ENCODE measurements around the gene REV1.
"Not testable (repeated sequence)": the region's sequence is repeated elsewhere in the genome, so short reads cannot be mapped to it uniquely, and the experiment has no call there.

Gene REV1

GRCh38 chr2:99485411-99485810, 4.4 kb downstream of the REV1 start:
- WGBS: 56% methylated on average over 3 of the region's 3 CpGs
- Histone ChIP-seq H3K27me3 (ENCODE audit: insufficient read depth, low read length) (no peaks in the 10 kb centered on the region), H3K4me3 (ENCODE audit: low read length) (no peak overlapping the region), H3K4me1 (ENCODE audit: insufficient read depth, low read length) (peaks cover 25% of the 10 kb centered on the region; the same call in 1 of the 2 replicates), H3K9me3 (ENCODE audit: insufficient read depth, low read depth, low read length) (no peaks in the 10 kb centered on the region), H3K36me3 (ENCODE audit: insufficient read depth, low read length) (no peaks in the 10 kb centered on the region; the same call in 1 of the 2 replicates), H3K27ac (ENCODE audit: low read depth, low read length) (no peak overlapping the region), H3K9ac (ENCODE audit: low read depth, low read length) (no peak overlapping the region)

- WGBS: 100% methylated on average over 2 of the region's 2 CpGs
- H3K4me1 ChIP-seq (ENCODE audit: insufficient read depth, low read length): peaks cover 25% of the 10 kb centered on the region; the same call in 1 of the 2 replicates
- no peak overlapping the region for H3K4me3 ChIP-seq (ENCODE audit: low read length)
- no peaks in the 10 kb centered on the region; the same call in 1 of the 2 replicates for H3K36me3 ChIP-seq (ENCODE audit: insufficient read depth, low read length)
- no peaks in the 10 kb centered on the region for H3K9me3 ChIP-seq (ENCODE audit: insufficient read depth, low read depth, low read length)
- H3K27ac ChIP-seq (ENCODE audit: low read depth, low read length): no peak overlapping the region
- H3K27me3 ChIP-seq (ENCODE audit: insufficient read depth, low read length): no peaks in the 10 kb centered on the region
- no peak overlapping the region for H3K9ac ChIP-seq (ENCODE audit: low read depth, low read length)
Observed at GRCh38 chr2:99484205-99484604, 5.6 kb downstream of the REV1 start.

- peak overlapping the region; percentile 50; the same call in 1 of the 2 replicates for H3K27ac ChIP-seq (ENCODE audit: low read depth, low read length)
- H3K27me3 ChIP-seq (ENCODE audit: insufficient read depth, low read length): no peaks in the 10 kb centered on the region
- no peaks in the 10 kb centered on the region; the same call in 1 of the 2 replicates for H3K36me3 ChIP-seq (ENCODE audit: insufficient read depth, low read length)
- H3K9me3 ChIP-seq (ENCODE audit: insufficient read depth, low read depth, low read length): no peaks in the 10 kb centered on the region
- no peak overlapping the region for H3K4me3 ChIP-seq (ENCODE audit: low read length)
- no peak overlapping the region for H3K9ac ChIP-seq (ENCODE audit: low read depth, low read length)
- WGBS: 89% methylated on average over 1 of the region's 1 CpG
- H3K4me1 ChIP-seq (ENCODE audit: insufficient read depth, low read length): peaks cover 12% of the 10 kb centered on the region; the same call in 1 of the 2 replicates
Observed at GRCh38 chr2:99481941-99482340, 7.9 kb downstream of the REV1 start.

GRCh38 chr2:99481527-99481926, 8.3 kb downstream of the REV1 start:
- WGBS: 97% methylated on average over 2 of the region's 2 CpGs
- Histone ChIP-seq H3K27ac (ENCODE audit: low read depth, low read length) (no peak overlapping the region), H3K36me3 (ENCODE audit: insufficient read depth, low read length) (no peaks in the 10 kb centered on the region; the same call in 1 of the 2 replicates), H3K9ac (ENCODE audit: low read depth, low read length) (no peak overlapping the region), H3K4me3 (ENCODE audit: low read length) (no peak overlapping the region), H3K27me3 (ENCODE audit: insufficient read depth, low read length) (no peaks in the 10 kb centered on the region), H3K9me3 (ENCODE audit: insufficient read depth, low read depth, low read length) (no peaks in the 10 kb centered on the region), H3K4me1 (ENCODE audit: insufficient read depth, low read length) (peaks cover 12% of the 10 kb centered on the region; the same call in 1 of the 2 replicates)

- Histone ChIP-seq H3K27ac (ENCODE audit: low read depth, low read length) (no peak overlapping the region), H3K27me3 (ENCODE audit: insufficient read depth, low read length) (no peaks in the 10 kb centered on the region), H3K9ac (ENCODE audit: low read depth, low read length) (no peak overlapping the region), H3K9me3 (ENCODE audit: insufficient read depth, low read depth, low read length) (no peaks in the 10 kb centered on the region), H3K4me1 (ENCODE audit: insufficient read depth, low read length) (peaks cover 10% of the 10 kb centered on the region; the same call in 1 of the 2 replicates), H3K4me3 (ENCODE audit: low read length) (no peak overlapping the region), H3K36me3 (ENCODE audit: insufficient read depth, low read length) (no peaks in the 10 kb centered on the region; the same call in 1 of the 2 replicates)
- WGBS: 95% methylated on average over 1 of the region's 1 CpG
Observed at GRCh38 chr2:99480390-99480789, 9.4 kb downstream of the REV1 start.

GRCh38 chr2:99478632-99479031, 11.2 kb downstream of the REV1 start:
- no peak overlapping the region for H3K9ac ChIP-seq (ENCODE audit: low read depth, low read length)
- H3K27me3 ChIP-seq (ENCODE audit: insufficient read depth, low read length): no peaks in the 10 kb centered on the region
- H3K4me3 ChIP-seq (ENCODE audit: low read length): no peak overlapping the region
- H3K9me3 ChIP-seq (ENCODE audit: insufficient read depth, low read depth, low read length): no peaks in the 10 kb centered on the region
- H3K27ac ChIP-seq (ENCODE audit: low read depth, low read length): no peak overlapping the region
- H3K4me1 ChIP-seq (ENCODE audit: insufficient read depth, low read length): peaks cover 14% of the 10 kb centered on the region
- H3K36me3 ChIP-seq (ENCODE audit: insufficient read depth, low read length): no peaks in the 10 kb centered on the region; the same call in 1 of the 2 replicates
- WGBS: 95% methylated on average over 5 of the region's 5 CpGs

- Histone ChIP-seq H3K4me1 (ENCODE audit: insufficient read depth, low read length) (peaks cover 24% of the 10 kb centered on the region), H3K36me3 (ENCODE audit: insufficient read depth, low read length) (no peaks in the 10 kb centered on the region), H3K27ac (ENCODE audit: low read depth, low read length) (no peak overlapping the region), H3K4me3 (ENCODE audit: low read length) (no peak overlapping the region), H3K9me3 (ENCODE audit: insufficient read depth, low read depth, low read length) (no peaks in the 10 kb centered on the region), H3K27me3 (ENCODE audit: insufficient read depth, low read length) (no peaks in the 10 kb centered on the region), H3K9ac (ENCODE audit: low read depth, low read length) (no peak overlapping the region)
- WGBS: 95% methylated on average over 6 of the region's 6 CpGs
Observed at GRCh38 chr2:99477054-99477453, 12.8 kb downstream of the REV1 start.

GRCh38 chr2:99476629-99477028, 13.2 kb downstream of the REV1 start:
- peaks cover 28% of the 10 kb centered on the region for H3K4me1 ChIP-seq (ENCODE audit: insufficient read depth, low read length)
- no peak overlapping the region for H3K27ac ChIP-seq (ENCODE audit: low read depth, low read length)
- H3K4me3 ChIP-seq (ENCODE audit: low read length): no peak overlapping the region
- H3K36me3 ChIP-seq (ENCODE audit: insufficient read depth, low read length): no peaks in the 10 kb centered on the region
- no peaks in the 10 kb centered on the region for H3K27me3 ChIP-seq (ENCODE audit: insufficient read depth, low read length)
- H3K9me3 ChIP-seq (ENCODE audit: insufficient read depth, low read depth, low read length): no peaks in the 10 kb centered on the region
- no peak overlapping the region for H3K9ac ChIP-seq (ENCODE audit: low read depth, low read length)
- WGBS: 96% methylated on average over 3 of the region's 3 CpGs

- WGBS: 90% methylated on average over 4 of the region's 4 CpGs
- not testable (repeated sequence) for H3K27me3 ChIP-seq (ENCODE audit: insufficient read depth, low read length); H3K4me3 ChIP-seq (ENCODE audit: low read length); H3K36me3 ChIP-seq (ENCODE audit: insufficient read depth, low read length)
- peaks cover 29% of the 10 kb centered on the region for H3K4me1 ChIP-seq (ENCODE audit: insufficient read depth, low read length)
- peak overlapping the region; percentile 27 for H3K27ac ChIP-seq (ENCODE audit: low read depth, low read length)
- peaks cover 12% of the 10 kb centered on the region; the same call in 1 of the 2 replicates for H3K9me3 ChIP-seq (ENCODE audit: insufficient read depth, low read depth, low read length)
- H3K9ac ChIP-seq (ENCODE audit: low read depth, low read length): peak overlapping the region; percentile 9; the same call in 1 of the 2 replicates
Observed at GRCh38 chr2:99475095-99475494, 14.7 kb downstream of the REV1 start.

- 80% methylated on average over 1 of the region's 2 CpGs for WGBS
- peak overlapping the region; percentile 28; the same call in 1 of the 2 replicates for H3K27ac ChIP-seq (ENCODE audit: low read depth, low read length)
- no peaks in the 10 kb centered on the region for H3K27me3 ChIP-seq (ENCODE audit: insufficient read depth, low read length)
- peaks cover 29% of the 10 kb centered on the region for H3K4me1 ChIP-seq (ENCODE audit: insufficient read depth, low read length)
- H3K9me3 ChIP-seq (ENCODE audit: insufficient read depth, low read depth, low read length): peaks cover 12% of the 10 kb centered on the region; the same call in 1 of the 2 replicates
- no peak overlapping the region for H3K4me3 ChIP-seq (ENCODE audit: low read length)
- H3K9ac ChIP-seq (ENCODE audit: low read depth, low read length): no peak overlapping the region
- no peaks in the 10 kb centered on the region for H3K36me3 ChIP-seq (ENCODE audit: insufficient read depth, low read length)
Observed at GRCh38 chr2:99473518-99474083, 16.2 kb downstream of the REV1 start.

- Histone ChIP-seq H3K27ac (ENCODE audit: low read depth, low read length) (no peak overlapping the region), H3K9me3 (ENCODE audit: insufficient read depth, low read depth, low read length) (peaks cover 12% of the 10 kb centered on the region; the same call in 1 of the 2 replicates), H3K36me3 (ENCODE audit: insufficient read depth, low read length) (no peaks in the 10 kb centered on the region), H3K4me3 (ENCODE audit: low read length) (no peak overlapping the region), H3K4me1 (ENCODE audit: insufficient read depth, low read length) (peaks cover 29% of the 10 kb centered on the region), H3K9ac (ENCODE audit: low read depth, low read length) (no peak overlapping the region), H3K27me3 (ENCODE audit: insufficient read depth, low read length) (no peaks in the 10 kb centered on the region)
- 100% methylated on average over 1 of the region's 1 CpG for WGBS
Observed at GRCh38 chr2:99472600-99472960, 17.2 kb downstream of the REV1 start.
